Gastroesophageal sphincter (tissue), 4 donors: ENCODE measurements around the gene CTSA. TPM values are rescaled to one million over a fixed set of nuclear protein-coding genes. Genes with fewer than 3 reads are reported as not detected.

Experiments
- ATAC-seq: fragments of 150-250 bp; one replicate; pipeline ENCODE4 v1.9.1; 2016; ENCODE audit warnings: mild to moderate bottlenecking, moderate library complexity
- H3K27ac ChIP-seq, 4 donors: fragments of 200-600 bp; sonication (generic) in 3 of 4; 1 replicate in 3 of 4; 2 replicates in 1 of 4; pipeline ENCODE4 v1.5.1; 2016 to 2019
- H3K27me3 ChIP-seq: fragments of 200-600 bp; sonication (generic); one replicate; pipeline ENCODE4 v1.5.1; 2019
- H3K36me3 ChIP-seq, 2 donors: fragments of 200-600 bp; sonication (generic); one replicate each; pipeline ENCODE4 v1.5.1; 2019; ENCODE audit warnings: control low read depth in 1 of 2
- H3K4me1 ChIP-seq, 3 donors: fragments of 200-600 bp; sonication (generic); 1 replicate in 2 of 3; 2 replicates in 1 of 3; pipeline ENCODE4 v1.5.1; 2016 to 2019; ENCODE audit warnings: control low read depth in 2 of 3
- H3K4me3 ChIP-seq, 2 donors: fragments of 200-600 bp; sonication (generic); one replicate each; pipeline ENCODE4 v1.5.1; 2019; ENCODE audit warnings: mild to moderate bottlenecking in 1 of 2, moderate library complexity in 1 of 2
- H3K9me3 ChIP-seq, 3 donors: fragments of 200-600 bp; sonication (generic); one replicate each; pipeline ENCODE4 v1.5.1; 2017 to 2019; ENCODE audit warnings: control low read depth in 2 of 3
- CTCF ChIP-seq, 4 experiments: fragments of 200-600 bp in 2 of 4; fragments of 450-650 bp in 2 of 4; sonication (generic) in 1 of 4; IDR thresholded peaks; one replicate each; pipeline ENCODE4 v1.5.1; 2017 to 2019; ENCODE audit warnings: antibody characterized with exemption in 4 of 4, mild to moderate bottlenecking in 2 of 4, moderate library complexity in 2 of 4
- EP300 ChIP-seq: sonication (generic); formaldehyde crosslinking; IDR thresholded peaks from one replicate; pipeline ENCODE4 v1.6.1; 2017; ENCODE audit warnings: antibody characterized with exemption, mild to moderate bottlenecking
- POLR2A ChIP-seq, 2 donors: fragments of 450-650 bp; IDR thresholded peaks; one replicate each; pipeline ENCODE4 v1.6.1; 2017; ENCODE audit warnings: antibody characterized with exemption in 2 of 2, mild to moderate bottlenecking in 2 of 2, moderate library complexity in 1 of 2
- POLR2AphosphoS5 ChIP-seq: sonication (generic); formaldehyde crosslinking; IDR thresholded peaks from one replicate; pipeline ENCODE4 v1.6.1; 2017; ENCODE audit warnings: antibody characterized with exemption
- WGBS, 2 donors: methylation state at CpG; one replicate each; pipeline ENCODE4 v1.1.5; 2018; ENCODE audit warnings: low coverage in 1 of 2; 5-methylcytosine and 5-hydroxymethylcytosine counted together
- total RNA-seq, 4 donors: library from RNA; depleted of rRNA; stranded (reverse); fragments of >200 nt; gene quantifications; one replicate each; pipeline ENCODE4 v1.1.0, GENCODE V29; 2016

Gene CTSA
- total RNA-seq, 4 donors from 2014 or later = 36.4 to 73.0 (median 56.6) TPM

GRCh38 chr20:45934046-45934585 is 43.0 kb downstream of the CTSA start:
- H3K27me3 ChIP-seq = no peaks in the 10 kb centered on the region
- peaks cover 0 to 44% (median 7%) of the 10 kb centered on the region in 3 donors for H3K4me1 ChIP-seq
- no CpG with 5 or more reads among the region's 34 CpGs for WGBS, 2 donors
- peak overlapping the region; percentile 72 to 87 for H3K4me3 ChIP-seq
- H3K9me3 ChIP-seq = no peaks in the 10 kb centered on the region
- TF ChIP-seq CTCF (IDR thresholded peaks at IDR 0.05) = no peak
- no peak for TF ChIP-seq POLR2AphosphoS5
- no peak for TF ChIP-seq POLR2A (IDR thresholded peaks at IDR 0.05)
- no peak for TF ChIP-seq EP300
- peak overlapping the region; percentile 97 to 100 (median 98) for H3K27ac ChIP-seq
- H3K36me3 ChIP-seq = peaks cover 0 to 21% of the 10 kb centered on the region in 2 donors
- peak; percentile 27 for ATAC-seq

- H3K4me3 ChIP-seq = peak within 1 kb of the TSS; percentile 72 to 87
- H3K9me3 ChIP-seq = no peaks in the 10 kb centered on the region
- ATAC-seq = peak; percentile 94
- peak; percentile 100 for TF ChIP-seq POLR2AphosphoS5
- TF ChIP-seq POLR2A (IDR thresholded peaks at IDR 0.05) = peak; percentile 96 to 98
- peak in 2 of 4 experiments; percentile 12 to 19 for TF ChIP-seq CTCF (IDR thresholded peaks at IDR 0.05)
- no peak for TF ChIP-seq EP300
- 0% methylated on average over 5 of the region's 102 CpGs; no CpG with 5 or more reads in 1 of the 2 donors for whole genome bisulfite sequencing, 2 donors
- H3K27me3 ChIP-seq = no peaks in the 10 kb centered on the region
- peaks cover 0 to 28% of the 10 kb centered on the region in 2 donors for H3K36me3 ChIP-seq
- peaks cover 0 to 44% (median 7%) of the 10 kb centered on the region in 3 donors for H3K4me1 ChIP-seq
- peak within 1 kb of the TSS; percentile 97 to 100 (median 98) for H3K27ac ChIP-seq
Measured at GRCh38 chr20:45934586-45935415, 43.7 kb downstream of the CTSA start, which contains the start of gene PCIF1. Gene PCIF1, plus strand, starts transcription at chr20:45934683. Its CDS starts 4,317 bp downstream, at chr20:45939000.

- H3K27me3 ChIP-seq = no peaks in the 10 kb centered on the region
- ATAC-seq = peak; percentile 26
- peaks cover 0 to 35% of the 10 kb centered on the region in 2 donors for H3K36me3 ChIP-seq
- TF ChIP-seq POLR2AphosphoS5 (peak; percentile 43), POLR2A (IDR thresholded peaks at IDR 0.05) (no peak)
- peak overlapping the region; percentile 72 to 81 for H3K4me3 ChIP-seq
- 4 to 9% methylated on average over 18 to 19 of the region's 21 CpGs for WGBS, 2 donors
- no peaks in the 10 kb centered on the region for H3K9me3 ChIP-seq
- H3K4me1 ChIP-seq = peaks cover 0 to 44% (median 7%) of the 10 kb centered on the region in 3 donors
- peak overlapping the region; percentile 92 to 100 (median 96) for H3K27ac ChIP-seq
Measured at GRCh38 chr20:45935416-45936046, 44.4 kb downstream of the CTSA start.

GRCh38 chr20:45937765-45938164 is 46.6 kb downstream of the CTSA start:
- Histone ChIP-seq H3K9me3 (no peaks in the 10 kb centered on the region), H3K27me3 (no peaks in the 10 kb centered on the region), H3K4me1 (peaks cover 0 to 43% (median 7%) of the 10 kb centered on the region in 3 donors), H3K36me3 (peaks cover 0 to 58% of the 10 kb centered on the region in 2 donors), H3K4me3 (no peak overlapping the region), H3K27ac (no peak overlapping the region)
- ATAC-seq = no peak
- TF ChIP-seq EP300 (no peak), POLR2AphosphoS5 (no peak), POLR2A (IDR thresholded peaks at IDR 0.05) (no peak), CTCF (IDR thresholded peaks at IDR 0.05) (no peak)
- 32 to 75% methylated on average over 2 of the region's 2 CpGs for WGBS, 2 donors

- TF ChIP-seq POLR2AphosphoS5 (no peak), CTCF (IDR thresholded peaks at IDR 0.05) (no peak), POLR2A (IDR thresholded peaks at IDR 0.05) (no peak), EP300 (no peak)
- no peak overlapping the region for H3K27ac ChIP-seq
Measured at GRCh38 chr20:45938727-45939438, 47.7 kb downstream of the CTSA start.

More at GRCh38 chr20:45938727-45939438, 47.7 kb downstream of the CTSA start:
- H3K9me3 ChIP-seq = no peaks in the 10 kb centered on the region
- no peak for ATAC-seq
- no CpG with 5 or more reads among the region's 13 CpGs for WGBS, 2 donors
- no peaks in the 10 kb centered on the region for H3K27me3 ChIP-seq
- peaks cover 0 to 32% (median 0%) of the 10 kb centered on the region in 3 donors for H3K4me1 ChIP-seq
- peaks cover 0 to 69% of the 10 kb centered on the region in 2 donors for H3K36me3 ChIP-seq
- no peak overlapping the region for H3K4me3 ChIP-seq
